ENCODE results near the gene ULBP1.

DNA sequence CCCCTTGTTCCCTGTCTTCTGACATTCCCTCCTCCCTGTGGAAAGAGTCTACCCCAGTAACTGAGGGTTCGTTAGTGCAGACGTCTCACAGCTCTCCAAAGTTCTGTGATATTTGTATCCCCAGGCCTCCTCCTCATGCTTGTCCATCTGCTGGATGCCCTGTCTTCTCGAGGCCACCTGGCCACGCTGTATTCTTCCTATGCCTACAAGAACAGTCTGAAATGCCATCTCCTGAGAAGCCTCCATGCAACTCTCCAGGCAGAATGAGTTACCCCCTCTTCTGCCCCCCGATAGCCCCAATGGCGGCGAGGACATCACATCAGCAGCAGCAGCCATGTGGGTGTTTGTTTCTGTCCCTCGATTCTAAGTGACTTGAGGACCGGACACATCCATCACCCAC lies 12.6 kb upstream of the ULBP1 start:
- no peak for TF ChIP-seq GATA3 (IDR thresholded peaks at IDR 0.05; ENCODE audit: low read depth, low read length)
- no peak for TF ChIP-seq GATA2 (IDR thresholded peaks at IDR 0.05; ENCODE audit: low read depth, low read length)

All from SH-SY5Y (cell line).